ENCODE measurements around the gene RNF144B.

The RNF144B gene

DNA sequence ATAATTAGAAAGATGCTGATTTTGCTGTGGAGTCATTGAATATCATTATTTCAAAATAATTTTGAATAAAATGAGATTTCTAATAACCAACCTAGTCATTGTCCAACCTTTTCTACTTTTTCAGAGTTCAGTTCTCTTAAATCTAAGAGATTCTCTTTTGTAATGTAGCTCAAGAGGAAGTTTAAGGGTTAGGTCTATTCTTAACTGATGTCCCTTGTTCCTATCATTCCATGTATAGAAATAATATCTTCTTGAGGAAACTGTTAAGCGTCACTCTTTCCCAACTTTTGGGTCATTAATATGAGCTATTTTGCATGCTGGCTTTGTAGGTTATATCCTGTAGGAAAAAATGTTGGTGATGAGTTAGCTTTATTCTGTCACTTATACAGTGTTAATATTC is 27.0 kb downstream of the RNF144B start:
- no peak for TF ChIP-seq CTCF (IDR thresholded peaks at IDR 0.05; ENCODE audit: control insufficient read depth, extremely low read depth, insufficient read depth)
- no peak overlapping the region for H3K4me3 ChIP-seq (ENCODE audit: low read depth, low read length)
- DNase-seq (ENCODE audit: low read depth), result no peak

DNA sequence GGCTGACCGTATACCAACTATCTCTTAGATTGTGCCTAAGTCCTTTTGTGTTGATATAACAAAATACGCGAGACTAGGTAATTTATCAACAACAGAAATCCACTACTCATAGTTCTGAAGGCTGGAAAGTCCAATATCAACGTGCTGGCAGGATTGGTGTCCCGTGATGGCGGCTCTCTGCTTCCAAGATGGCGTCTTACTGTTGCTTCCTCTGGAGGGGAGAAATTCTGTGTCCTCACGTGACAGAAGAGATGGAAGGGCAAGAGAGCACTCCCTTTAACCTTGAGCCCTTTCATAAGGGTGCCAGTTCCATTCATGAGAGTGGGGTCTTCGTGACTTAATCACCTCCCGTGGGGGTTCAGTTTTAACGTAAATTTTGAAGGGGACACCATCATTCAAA is 28.1 kb downstream of the RNF144B start:
- no peak for TF ChIP-seq CTCF (IDR thresholded peaks at IDR 0.05; ENCODE audit: control insufficient read depth, extremely low read depth, insufficient read depth)
- H3K4me3 ChIP-seq (ENCODE audit: low read depth, low read length), result no peak overlapping the region
- DNase-seq (ENCODE audit: low read depth), result no peak

- no peak for TF ChIP-seq CTCF (IDR thresholded peaks at IDR 0.05; ENCODE audit: control insufficient read depth, extremely low read depth, insufficient read depth)
- DNase-seq (ENCODE audit: low read depth), result no peak
- no peak overlapping the region for H3K4me3 ChIP-seq (ENCODE audit: low read depth, low read length)
Measured at GRCh38 chr6:18415671-18416340, 28.7 kb downstream of the RNF144B start.

GRCh38 chr6:18416341-18416679 is 29.2 kb downstream of the RNF144B start:
- H3K4me3 ChIP-seq (ENCODE audit: low read depth, low read length), result no peak overlapping the region
- DNase-seq (ENCODE audit: low read depth), result no peak
- no peak for TF ChIP-seq CTCF (IDR thresholded peaks at IDR 0.05; ENCODE audit: control insufficient read depth, extremely low read depth, insufficient read depth)

DNA sequence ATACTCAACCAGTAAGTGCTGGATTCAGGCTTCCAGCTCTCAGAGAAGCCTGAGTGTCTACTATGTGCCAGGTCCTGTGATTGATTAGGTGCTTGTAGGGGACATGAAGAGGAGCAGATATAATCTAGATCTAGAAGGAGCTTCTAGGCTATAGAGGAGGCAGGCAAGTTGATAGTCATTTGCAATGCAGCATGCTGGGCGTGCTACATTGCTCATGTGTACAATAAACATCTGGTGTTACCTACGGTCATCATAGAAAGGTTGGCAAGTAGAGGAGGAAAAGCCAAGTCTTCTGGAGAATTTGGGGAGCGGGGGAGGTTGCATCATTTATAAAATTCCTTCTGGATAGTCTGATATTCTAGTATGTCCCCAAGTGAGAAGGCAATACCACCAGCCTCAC is 33.2 kb downstream of the RNF144B start:
- H3K4me3 ChIP-seq (ENCODE audit: low read depth, low read length), result no peak overlapping the region
- no peak for DNase-seq (ENCODE audit: low read depth)
- no peak for TF ChIP-seq CTCF (IDR thresholded peaks at IDR 0.05; ENCODE audit: control insufficient read depth, extremely low read depth, insufficient read depth)

DNA sequence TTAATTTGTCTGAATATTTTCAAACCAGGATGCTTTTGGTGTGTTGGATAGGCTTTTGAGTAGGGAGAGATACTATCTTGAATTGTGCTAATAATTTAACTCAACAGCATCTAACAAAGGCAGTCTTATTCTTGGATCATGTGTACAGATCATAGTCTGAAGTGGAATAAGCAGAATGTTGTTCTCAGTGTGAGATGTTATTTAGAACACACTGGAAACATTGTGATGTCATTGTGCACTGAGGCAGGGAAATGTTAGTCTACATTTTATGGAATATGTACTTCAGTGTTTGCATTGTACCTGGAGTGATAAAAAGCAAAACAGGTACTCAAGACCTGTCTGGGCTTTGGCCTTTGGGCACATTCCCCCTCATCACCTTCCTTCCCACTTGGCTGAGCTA is 35.0 kb downstream of the RNF144B start:
- H3K4me3 ChIP-seq (ENCODE audit: low read depth, low read length), result no peak overlapping the region
- DNase-seq (ENCODE audit: low read depth), result peak; percentile 79
- TF ChIP-seq CTCF (IDR thresholded peaks at IDR 0.05; ENCODE audit: control insufficient read depth, extremely low read depth, insufficient read depth), result no peak

DNA sequence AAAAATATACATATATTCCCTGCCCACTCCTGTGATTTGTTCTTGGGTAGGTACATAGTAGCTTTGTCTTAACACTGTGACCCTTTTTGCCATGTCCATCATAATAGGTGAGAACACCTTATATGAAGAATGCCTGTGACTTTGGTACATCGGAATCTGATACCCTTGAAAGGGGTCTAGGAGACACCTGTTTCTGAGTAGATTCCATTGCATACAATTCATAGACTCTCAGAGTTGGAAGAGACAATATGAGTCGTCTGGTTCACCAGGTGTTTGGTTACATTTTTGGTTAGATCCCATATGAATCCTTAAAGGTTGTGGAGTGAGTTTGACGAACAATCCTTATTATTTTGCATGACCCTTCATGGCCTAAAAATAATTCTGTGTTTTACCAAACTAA is 36.3 kb downstream of the RNF144B start:
- no peak for DNase-seq (ENCODE audit: low read depth)
- TF ChIP-seq CTCF (IDR thresholded peaks at IDR 0.05; ENCODE audit: control insufficient read depth, extremely low read depth, insufficient read depth), result no peak
- no peak overlapping the region for H3K4me3 ChIP-seq (ENCODE audit: low read depth, low read length)
